GM21825 (cell line): ENCODE measurements around the gene HAAO.

Experiments used
- ATAC-seq: cut with Tn5 transposase; IDR thresholded peaks from one replicate; pipeline ENCODE4 v1.9.1; 2021; ENCODE audit warnings: mild to moderate bottlenecking, moderate library complexity; ENCODE audit not compliant: unreplicated experiment

The HAAO gene

DNA sequence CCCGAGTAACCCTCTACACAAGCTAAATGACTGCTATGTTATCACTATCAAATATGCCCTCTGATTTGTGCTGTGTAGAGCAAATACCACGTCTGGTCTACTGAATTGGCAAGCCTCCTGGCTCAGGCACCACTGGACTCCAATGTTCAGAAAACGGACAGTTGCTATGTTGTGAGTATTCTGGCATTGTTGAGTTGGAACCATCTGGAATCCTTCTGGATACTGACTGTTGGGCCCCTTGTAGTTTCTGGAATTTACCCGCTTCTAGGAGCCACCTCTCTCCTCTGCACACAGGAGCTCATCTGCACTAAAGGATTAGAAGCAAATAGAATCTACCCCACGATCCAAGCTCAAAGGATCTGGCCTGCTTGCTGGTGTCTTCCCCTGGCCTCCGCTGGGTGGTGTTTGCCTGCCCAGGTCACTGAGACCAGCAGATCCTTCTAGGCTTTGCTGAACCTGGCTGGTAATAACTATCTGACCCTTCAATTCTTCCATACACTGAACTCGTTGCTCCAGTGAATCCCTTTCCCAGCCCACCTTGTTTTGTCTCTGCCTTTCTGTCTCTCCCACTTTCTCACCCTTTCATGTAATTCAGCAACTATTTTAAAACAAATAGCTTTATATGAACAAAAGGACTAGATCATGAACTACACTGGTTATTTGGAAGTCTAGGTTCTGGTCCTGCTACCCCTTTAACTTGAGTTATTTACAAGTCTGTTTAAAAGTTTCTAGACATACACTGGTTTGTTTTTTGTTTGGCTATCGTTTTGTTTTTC lies 2.1 kb upstream of the HAAO start:
- no peak for ATAC-seq

GRCh38 chr2:42793334-42794270 lies 1.2 kb upstream of the HAAO start:
- no peak for ATAC-seq

GRCh38 chr2:42792087-42792582 lies 248 bp downstream of the HAAO start:
- ATAC-seq: peak; percentile 19

DNA sequence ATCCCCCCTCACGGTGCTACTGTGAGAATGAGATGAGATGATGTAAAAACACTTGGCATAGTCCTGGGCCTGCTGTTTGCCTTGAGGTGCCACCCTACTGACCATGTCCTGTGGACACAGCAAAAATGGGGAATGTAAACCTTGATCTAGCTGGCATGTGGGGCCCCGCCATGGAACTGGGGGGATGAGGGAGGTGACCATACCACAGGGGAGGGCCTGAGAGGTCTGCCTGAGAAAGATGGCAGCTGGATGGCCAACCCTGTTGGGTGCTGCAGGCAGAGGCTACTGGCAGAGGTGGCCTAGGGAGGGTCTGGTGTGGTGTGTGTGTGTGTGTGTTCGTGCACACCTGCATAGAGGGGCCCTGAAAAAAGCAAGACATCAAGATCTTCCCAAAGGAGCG lies 777 bp downstream of the HAAO start:
- no peak for ATAC-seq

DNA sequence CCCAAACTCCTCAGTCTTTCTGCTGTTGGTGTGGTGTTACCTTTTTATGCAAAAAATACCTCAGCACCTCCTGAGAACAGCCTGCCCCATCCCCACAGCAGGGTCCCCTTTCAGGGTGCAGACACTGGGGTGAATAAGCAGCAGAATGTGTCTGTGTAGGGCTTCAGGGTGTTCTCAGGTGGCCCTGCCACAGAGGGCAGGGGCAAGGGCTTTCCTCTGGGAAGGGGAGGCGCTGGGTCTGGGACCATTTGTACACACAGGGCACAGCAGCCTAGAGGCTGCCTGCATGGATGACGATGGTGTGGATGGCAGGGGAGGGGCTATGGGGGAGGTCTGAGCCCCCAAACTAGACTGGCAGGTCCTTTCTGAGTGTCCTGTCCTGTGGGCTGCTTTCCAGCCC lies 2.6 kb downstream of the HAAO start:
- ATAC-seq: no peak

GRCh38 chr2:42788882-42789281 lies 3.5 kb downstream of the HAAO start:
- no peak for ATAC-seq

- no peak for ATAC-seq
Measured at GRCh38 chr2:42788478-42788793, 3.9 kb downstream of the HAAO start.

- ATAC-seq: no peak
Measured at GRCh38 chr2:42787788-42788477, 4.5 kb downstream of the HAAO start.

- ATAC-seq: no peak
Measured at GRCh38 chr2:42787424-42787787, 5.0 kb downstream of the HAAO start.

DNA sequence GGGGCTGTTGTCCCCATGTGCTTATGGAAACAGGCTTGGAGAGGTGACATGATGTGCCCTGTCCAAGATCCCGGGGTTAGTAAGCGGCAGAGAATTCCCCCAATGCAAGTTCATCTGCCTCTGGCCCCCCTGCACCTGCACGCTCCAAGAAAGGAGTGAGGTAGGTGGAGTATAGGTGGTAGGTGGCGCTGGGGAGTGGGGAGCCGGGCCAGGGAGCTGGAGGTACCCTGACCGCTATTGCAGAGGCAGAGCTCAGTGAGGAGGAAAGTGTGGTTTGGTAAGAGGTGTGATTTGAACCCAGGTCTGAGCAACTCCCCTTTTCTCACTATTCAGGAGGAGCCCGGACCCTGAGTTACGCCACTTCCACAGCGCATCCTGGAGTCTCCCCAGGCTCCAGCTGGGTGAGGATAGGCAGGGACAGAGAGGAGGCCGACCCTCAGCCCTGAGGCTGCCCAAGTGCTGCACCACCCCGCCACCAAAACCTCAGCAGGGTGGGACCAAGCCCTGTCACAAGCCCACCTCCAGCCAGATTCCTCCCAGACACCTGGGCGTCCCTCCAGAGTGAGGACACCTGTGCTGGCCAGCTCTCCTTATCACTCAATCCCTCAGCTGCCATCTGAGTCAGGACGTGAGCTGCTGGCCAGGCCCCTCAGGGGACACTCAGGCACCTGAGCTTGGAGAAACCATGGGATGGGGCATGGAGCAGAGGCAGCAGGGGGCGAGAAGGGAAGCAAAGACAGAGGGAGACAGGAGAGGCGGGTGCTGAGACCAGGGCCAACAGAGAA lies 5.6 kb downstream of the HAAO start:
- ATAC-seq: no peak

- ATAC-seq: no peak
Measured at GRCh38 chr2:42784204-42784880, 8.0 kb downstream of the HAAO start.

DNA sequence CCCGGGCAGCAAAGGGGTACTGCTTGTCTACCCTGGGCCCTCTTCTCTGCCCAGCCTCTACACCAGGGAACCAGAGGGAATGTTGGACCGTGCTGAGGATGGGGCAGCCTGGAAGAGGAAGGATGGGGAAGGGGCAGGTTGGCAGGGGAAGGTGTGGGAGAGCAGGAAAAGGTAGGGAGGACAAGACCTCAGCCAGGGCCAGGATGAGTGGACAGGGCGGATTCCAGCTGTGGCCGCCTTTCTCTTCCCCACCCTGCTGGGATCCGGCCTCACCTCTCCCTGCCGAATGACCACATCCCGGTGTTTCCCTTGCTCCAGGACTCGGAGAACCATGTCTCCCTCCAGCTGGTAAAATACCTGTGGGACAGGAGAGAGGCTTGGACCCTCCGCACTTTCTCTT lies 8.9 kb downstream of the HAAO start:
- ATAC-seq: no peak

GRCh38 chr2:42781181-42781580 lies 11.2 kb downstream of the HAAO start:
- ATAC-seq: no peak

DNA sequence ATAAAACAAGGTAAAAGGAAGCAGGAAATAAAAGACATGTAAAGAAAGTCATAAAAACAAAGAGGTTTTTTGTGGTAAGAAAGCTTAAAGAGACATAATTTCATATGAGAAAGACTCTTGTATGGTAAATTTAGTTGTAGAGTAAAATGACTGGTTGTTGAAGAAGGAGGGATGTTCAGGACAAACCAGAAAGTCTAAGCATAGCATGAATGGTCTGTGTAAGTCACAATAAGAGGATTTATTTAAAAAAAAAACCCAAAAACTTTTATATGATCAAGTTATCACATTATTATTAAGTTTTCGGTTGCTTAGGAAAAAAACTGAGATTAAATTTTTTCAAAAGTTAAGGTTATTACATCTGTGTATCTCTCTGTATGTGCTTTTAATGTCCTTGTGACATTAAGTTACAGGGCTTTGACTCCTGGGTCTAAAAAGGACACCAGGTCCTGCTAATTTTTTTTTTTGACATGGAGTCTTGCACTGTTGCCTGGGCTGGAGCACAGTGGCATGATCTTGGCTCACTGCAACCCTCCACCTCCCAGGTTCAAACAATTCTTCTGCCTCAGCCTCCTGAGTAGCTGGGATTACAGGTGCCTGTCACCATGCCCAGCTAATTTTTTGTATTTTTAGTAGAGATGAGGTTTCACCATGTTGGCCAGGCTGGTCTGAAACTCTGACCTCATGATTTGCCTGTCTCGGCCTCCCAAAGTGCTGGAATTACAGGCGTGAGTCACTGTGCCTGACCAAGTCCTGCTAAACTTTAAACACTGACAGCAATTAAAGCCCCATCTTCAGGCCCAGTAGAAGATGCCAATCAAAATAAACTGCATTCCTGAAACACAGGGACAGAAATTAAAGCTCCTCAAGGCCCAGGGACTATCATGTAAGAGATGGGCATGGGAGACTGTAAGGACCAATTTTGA lies 14.2 kb downstream of the HAAO start:
- no peak for ATAC-seq

DNA sequence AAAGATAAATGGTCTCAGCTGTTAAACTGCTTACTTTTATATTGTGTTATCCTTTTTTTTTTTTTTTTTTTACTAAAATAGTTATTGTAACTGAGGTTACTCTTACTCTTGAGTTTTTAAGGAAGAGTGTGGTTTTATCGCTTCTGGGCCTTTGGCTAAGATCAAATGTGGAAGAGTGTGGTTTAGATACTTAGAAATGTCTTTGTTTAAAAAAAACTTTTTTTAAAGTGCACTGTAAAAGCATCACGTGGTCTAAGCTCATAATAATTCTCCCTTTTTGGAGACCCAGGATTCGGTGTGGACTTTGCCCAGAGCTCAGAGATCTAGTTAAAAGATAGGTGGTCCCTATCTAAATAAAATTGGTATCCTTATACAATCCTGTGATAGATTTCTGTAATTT lies 16.6 kb downstream of the HAAO start:
- no peak for ATAC-seq

GRCh38 chr2:42775186-42775585 lies 17.2 kb downstream of the HAAO start:
- peak; percentile 45 for ATAC-seq

GRCh38 chr2:42771546-42772153 lies 20.7 kb downstream of the HAAO start:
- ATAC-seq: no peak

GRCh38 chr2:42770288-42771131 lies 21.9 kb downstream of the HAAO start:
- peak; percentile 54 for ATAC-seq
